GM12801 (cell line): Measurements from ENCODE around the gene FRZB.

Experiments used
- TF ChIP-seq, protein P1 (sequence below): IDR thresholded peaks from one replicate; pipeline ENCODE4 v1.5.1; 2011; ENCODE audit warnings: control low read depth; ENCODE audit not compliant: insufficient read length; ENCODE audit errors: extremely low read depth

FRZB gene

DNA sequence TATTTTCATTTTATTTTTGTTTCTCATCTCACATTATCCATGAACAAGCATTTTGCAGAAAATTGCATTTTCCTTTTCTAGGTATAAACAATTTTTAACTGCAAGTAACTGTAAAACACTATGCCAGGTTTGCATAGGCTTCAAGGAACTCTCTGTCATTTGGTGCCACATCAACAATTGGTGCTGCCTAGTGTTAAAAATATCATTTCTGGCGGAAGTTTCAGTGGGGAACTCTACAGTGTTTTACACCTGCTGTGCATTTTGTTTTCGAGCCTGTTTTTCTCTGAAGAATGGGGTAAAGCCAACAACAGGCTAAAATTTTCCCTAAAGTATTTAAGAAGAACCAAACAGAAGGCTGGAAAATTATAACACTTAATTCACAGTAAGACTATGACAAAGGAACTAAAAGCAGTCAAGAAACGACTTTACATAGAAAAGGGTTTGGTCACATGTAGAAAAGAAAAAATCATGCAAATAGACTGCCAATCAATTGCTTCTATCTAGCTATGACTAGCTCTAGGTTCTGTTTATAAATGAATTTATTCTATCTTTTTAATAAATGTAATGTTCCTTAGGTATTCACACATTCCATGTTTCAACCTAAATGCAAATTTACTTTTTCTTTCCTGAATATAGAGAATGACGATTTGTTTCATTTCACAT, 21.4 kb upstream of the FRZB start:
- TF ChIP-seq, protein P1, sequence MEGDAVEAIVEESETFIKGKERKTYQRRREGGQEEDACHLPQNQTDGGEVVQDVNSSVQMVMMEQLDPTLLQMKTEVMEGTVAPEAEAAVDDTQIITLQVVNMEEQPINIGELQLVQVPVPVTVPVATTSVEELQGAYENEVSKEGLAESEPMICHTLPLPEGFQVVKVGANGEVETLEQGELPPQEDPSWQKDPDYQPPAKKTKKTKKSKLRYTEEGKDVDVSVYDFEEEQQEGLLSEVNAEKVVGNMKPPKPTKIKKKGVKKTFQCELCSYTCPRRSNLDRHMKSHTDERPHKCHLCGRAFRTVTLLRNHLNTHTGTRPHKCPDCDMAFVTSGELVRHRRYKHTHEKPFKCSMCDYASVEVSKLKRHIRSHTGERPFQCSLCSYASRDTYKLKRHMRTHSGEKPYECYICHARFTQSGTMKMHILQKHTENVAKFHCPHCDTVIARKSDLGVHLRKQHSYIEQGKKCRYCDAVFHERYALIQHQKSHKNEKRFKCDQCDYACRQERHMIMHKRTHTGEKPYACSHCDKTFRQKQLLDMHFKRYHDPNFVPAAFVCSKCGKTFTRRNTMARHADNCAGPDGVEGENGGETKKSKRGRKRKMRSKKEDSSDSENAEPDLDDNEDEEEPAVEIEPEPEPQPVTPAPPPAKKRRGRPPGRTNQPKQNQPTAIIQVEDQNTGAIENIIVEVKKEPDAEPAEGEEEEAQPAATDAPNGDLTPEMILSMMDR: no peak

DNA sequence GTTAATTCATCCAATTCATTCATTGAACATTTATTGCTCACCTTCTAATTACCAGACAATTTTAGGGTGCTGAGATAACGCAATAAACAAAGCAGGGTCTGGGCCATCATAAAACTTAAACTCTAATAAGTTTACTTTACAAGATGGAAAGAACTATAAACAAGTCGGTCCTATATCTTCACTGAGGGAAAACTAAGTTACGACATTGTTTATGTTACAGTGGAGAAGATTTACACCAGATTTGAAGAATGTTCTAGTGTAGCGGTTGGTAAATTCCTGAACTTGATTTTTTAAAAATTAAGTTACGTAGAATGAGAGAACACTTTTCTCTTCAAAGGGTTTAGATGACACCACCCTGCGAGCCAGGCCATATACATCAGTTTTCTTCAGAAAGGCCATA, 20.7 kb upstream of the FRZB start:
- TF ChIP-seq, protein P1: no peak

DNA sequence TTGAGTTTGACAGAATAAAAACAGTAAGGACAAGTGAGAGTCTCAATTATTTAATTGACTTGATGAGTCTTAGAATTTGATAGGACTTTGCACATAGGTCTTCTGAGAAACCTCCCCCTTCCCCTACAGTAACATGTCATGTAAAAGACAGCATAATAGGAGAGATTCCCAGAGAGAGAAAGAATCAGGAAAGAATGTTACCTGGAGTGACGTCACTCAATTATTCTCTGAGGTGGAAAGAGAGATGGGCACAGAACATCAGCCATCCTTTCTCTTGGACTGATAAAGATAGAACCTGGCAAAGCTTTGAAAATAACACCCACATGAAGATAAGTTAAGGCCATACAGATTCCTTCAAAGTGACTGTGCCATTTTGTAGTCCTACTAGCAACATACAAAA, 19.3 kb upstream of the FRZB start:
- TF ChIP-seq, protein P1: no peak

DNA sequence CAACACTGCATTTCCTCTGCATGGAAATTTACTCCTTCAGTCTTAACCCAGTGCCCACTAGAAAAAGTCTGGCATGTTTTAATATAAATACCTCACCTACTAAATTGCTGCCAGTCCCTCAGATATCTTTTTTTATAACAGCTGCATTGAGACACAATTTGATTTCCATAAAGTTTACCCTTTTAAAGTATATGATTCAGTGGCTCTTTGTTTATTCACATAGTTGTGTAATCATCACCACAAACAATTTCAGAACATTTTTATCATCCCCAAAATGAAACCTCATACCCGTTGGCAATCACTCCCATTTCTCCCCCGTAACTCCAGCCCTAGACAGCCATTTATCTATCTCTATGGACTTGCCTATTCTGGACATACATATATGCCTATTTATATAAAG, 17.0 kb upstream of the FRZB start:
- TF ChIP-seq, protein P1: no peak

DNA sequence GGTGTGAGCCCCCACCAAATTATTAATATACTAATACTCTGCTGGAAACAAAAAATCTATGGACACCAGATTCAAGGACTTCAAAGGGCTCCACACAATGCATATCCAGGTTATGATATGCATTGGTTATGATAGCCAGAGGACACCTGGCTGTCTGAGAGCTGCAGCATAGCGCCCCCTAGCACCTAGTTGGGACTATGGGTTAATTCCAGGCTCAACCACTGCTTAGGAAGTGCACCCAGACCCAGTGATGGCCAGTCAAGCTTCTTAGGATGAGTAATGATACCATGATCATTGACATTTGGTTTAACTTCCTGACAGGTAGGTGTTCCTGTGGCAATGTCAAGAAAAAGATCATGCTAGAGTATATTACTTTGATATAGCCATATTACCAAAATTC, 3.8 kb upstream of the FRZB start:
- TF ChIP-seq, protein P1: no peak

DNA sequence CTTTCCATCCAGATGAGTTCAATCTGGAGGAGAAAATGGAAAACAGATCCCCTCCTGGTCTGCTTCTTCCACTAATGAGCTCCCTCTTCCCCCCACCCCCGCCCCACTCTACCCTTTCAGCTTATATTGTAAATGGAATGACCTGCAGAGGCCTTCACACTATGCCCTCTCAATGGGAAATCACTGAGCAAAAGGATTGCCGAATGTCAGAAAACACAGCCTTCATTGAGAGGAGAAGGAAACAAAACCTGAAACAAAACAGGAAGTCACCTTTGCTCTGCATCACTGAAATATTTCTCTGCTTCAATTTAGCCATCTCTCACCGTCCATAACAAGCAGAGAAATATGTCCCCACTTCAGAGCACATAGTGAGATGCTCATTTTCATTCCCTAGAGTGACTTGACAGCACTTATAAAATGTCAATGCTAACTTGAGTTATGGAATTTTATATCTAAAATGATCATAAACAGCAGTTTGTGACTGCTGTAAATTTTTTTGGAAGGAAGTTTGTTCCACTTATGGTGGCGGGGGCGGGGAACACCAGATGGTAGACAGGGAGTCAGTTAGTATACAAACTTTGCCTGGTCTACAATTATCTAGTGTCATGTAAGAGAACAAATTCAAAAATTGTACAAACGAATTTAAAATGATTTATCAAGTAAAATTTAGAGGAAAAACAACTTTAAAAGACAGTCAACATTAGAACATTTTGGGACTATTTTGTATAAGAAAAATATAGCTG, 1.8 kb upstream of the FRZB start:
- TF ChIP-seq, protein P1: no peak

DNA sequence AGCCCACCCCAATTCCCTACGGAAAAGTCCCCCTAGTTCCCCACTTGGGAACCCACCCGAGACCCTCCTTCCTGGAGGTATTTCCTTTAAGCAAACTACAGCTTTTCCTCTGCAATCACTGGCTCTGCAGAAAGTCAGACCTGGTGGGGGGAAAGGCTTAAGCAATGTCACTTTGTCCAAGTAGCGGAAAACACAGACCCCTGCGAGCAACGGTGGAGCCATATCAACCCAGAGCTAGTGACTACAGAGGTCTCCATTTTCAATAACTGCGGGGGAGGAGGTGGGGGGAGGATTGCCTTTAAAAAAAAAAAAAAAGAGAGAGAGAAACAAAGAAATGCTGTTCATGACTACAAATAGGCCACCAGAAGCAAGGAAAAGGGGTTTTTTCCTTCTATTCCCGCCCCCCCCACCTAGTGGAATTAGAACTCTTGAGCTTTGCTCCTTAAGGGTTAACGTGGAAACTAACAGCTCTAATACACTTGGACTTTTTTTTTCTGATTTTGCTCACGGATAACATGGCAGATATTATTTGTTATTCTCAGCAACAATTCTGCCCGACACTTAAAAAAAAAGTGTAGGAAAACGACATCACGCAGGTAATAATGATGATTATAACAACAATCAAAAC, 1.1 kb upstream of the FRZB start:
- TF ChIP-seq, protein P1: no peak
